Stomach (tissue), 9 donors: ENCODE measurements around the gene ITGA5. TPM values are rescaled to one million over a fixed set of nuclear protein-coding genes. Genes with fewer than 3 reads are reported as not detected.

Experiments
- DNase-seq, 2 donors: peaks; one replicate each; pipeline versions ENCODE4 v3.0.0 to v3.0.0-alpha.2; 2013 to 2019
- H3K27ac ChIP-seq, 5 donors: fragments of 200-600 bp in 4 of 5; sonication (generic) in 4 of 5; one replicate each; pipeline ENCODE4 v1.5.1; 2013 to 2019; ENCODE audit warnings: mild to moderate bottlenecking in 1 of 5, moderate library complexity in 1 of 5
- H3K27me3 ChIP-seq, 3 donors: fragments of 200-600 bp; sonication (generic); one replicate each; pipeline ENCODE4 v1.5.1; 2017 to 2019; ENCODE audit warnings: mixed run types in 1 of 3
- H3K36me3 ChIP-seq, 4 donors: fragments of 200-600 bp; sonication (generic); 1 replicate in 3 of 4; 2 replicates in 1 of 4; pipeline ENCODE4 v1.5.1; 2016 to 2019
- H3K4me1 ChIP-seq, 4 donors: fragments of 200-600 bp; sonication (generic); one replicate each; pipeline ENCODE4 v1.5.1; 2016 to 2019
- H3K4me3 ChIP-seq, 4 donors: fragments of 200-600 bp; sonication (generic) in 3 of 4; one replicate each; pipeline ENCODE4 v1.5.1; 2016 to 2019; ENCODE audit warnings: mild to moderate bottlenecking in 1 of 4
- H3K9me3 ChIP-seq, 4 donors: fragments of 200-600 bp; sonication (generic); one replicate each; pipeline ENCODE4 v1.5.1; 2016 to 2019
- CTCF ChIP-seq, 7 experiments: fragments of 450-650 bp in 4 of 7; fragments of 200-600 bp in 3 of 7; sonication (generic) in 3 of 7; IDR thresholded peaks; one replicate each; pipeline ENCODE4 v1.5.1; 2016 to 2019; ENCODE audit warnings: antibody characterized with exemption in 7 of 7, control low read depth in 2 of 7, mild to moderate bottlenecking in 1 of 7
- EP300 ChIP-seq: sonication (generic); formaldehyde crosslinking; IDR thresholded peaks from one replicate; pipeline ENCODE4 v1.6.1; 2017; ENCODE audit warnings: antibody characterized with exemption
- POLR2A ChIP-seq, 4 donors: fragments of 450-650 bp; IDR thresholded peaks; one replicate each; pipeline ENCODE4 v1.6.1; 2016; ENCODE audit warnings: antibody characterized with exemption in 4 of 4, control low read depth in 2 of 4, mild to moderate bottlenecking in 1 of 4, moderate library complexity in 1 of 4
- POLR2AphosphoS5 ChIP-seq, 3 donors: sonication (generic); formaldehyde crosslinking; IDR thresholded peaks; one replicate each; pipeline ENCODE4 v1.6.1; 2016; ENCODE audit warnings: antibody characterized with exemption in 3 of 3
- WGBS, 5 donors: extraction: QIAGEN DNeasy Blood & Tissue Kit in 3 of 5; methylation state at CpG; one replicate each; pipeline versions ENCODE4 v1.1.5 to v1.1.7; 2013 to 2018; 5-methylcytosine and 5-hydroxymethylcytosine counted together
- intact Hi-C: fragments of 100-400 bp; cut with DNase I; formaldehyde crosslinking; loops from one replicate; pipeline ENCODE4 v1.15.1; 2023; ENCODE audit warnings: low total_unique reads
- polyA plus RNA-seq, 3 donors: library from polyadenylated mRNA; stranded (reverse); fragments of 200-250 nt; gene quantifications; one replicate each; pipeline ENCODE4 v1.2.3, GENCODE V29; 2013
- total RNA-seq, 5 donors: library from RNA; depleted of rRNA; stranded (reverse); fragments of >200 nt; gene quantifications; one replicate each; pipeline versions ENCODE4 v1.1.0 to v1.2.3, GENCODE V29; 2014 to 2016
- donor health status: healthy with polysubstance abuse.
- donor health status: Bipolar disorder and iron deficiency.
- donor health status: healthy.

Gene ITGA5
- total and polyA plus RNA-seq, 8 donors = 29.3 to 182 (median 85.0) TPM

GRCh38 chr12:54443446-54443845 is 24.4 kb upstream of the ITGA5 start:
- no peak overlapping the region for H3K27ac ChIP-seq
- H3K4me3 ChIP-seq = no peak overlapping the region
- H3K27me3 ChIP-seq = peaks cover 0 to 3% (median 0%) of the 10 kb centered on the region in 3 donors
- TF ChIP-seq CTCF (IDR thresholded peaks at IDR 0.05) = no peak
- no peak for TF ChIP-seq EP300
- no peak for TF ChIP-seq POLR2AphosphoS5 (IDR thresholded peaks at IDR 0.05)
- TF ChIP-seq POLR2A (IDR thresholded peaks at IDR 0.05) = no peak
- no peaks in the 10 kb centered on the region for H3K36me3 ChIP-seq
- intact Hi-C loops = no loop called here
- no peak for DNase-seq
- peaks cover 0 to 7% (median 5%) of the 10 kb centered on the region in 4 donors for H3K4me1 ChIP-seq
- WGBS, 5 donors = 85 to 96% (median 90%) methylated on average over 4 of the region's 4 CpGs
- no peaks in the 10 kb centered on the region for H3K9me3 ChIP-seq

DNA sequence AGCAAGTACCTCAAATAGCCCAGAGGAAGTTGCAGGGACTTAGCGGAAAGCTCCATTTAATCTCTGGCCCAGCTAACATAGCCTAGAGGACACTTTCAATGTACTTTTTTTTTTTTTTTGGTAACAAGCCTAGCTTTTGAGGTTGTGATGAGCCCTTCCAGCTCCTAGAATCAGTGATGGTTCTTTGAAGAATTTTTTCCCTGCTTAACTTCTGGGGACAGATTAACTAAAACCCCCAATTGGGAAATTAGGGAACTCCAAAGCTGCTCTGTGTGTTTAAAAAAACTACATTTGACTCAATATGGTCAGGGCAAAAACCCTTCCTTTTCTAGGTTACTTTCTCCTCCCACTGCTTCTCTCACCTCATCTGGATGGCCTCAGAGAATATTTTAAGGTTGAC is 23.9 kb upstream of the ITGA5 start:
- 81 to 88% (median 85%) methylated on average over 1 of the region's 1 CpG for WGBS, 5 donors
- intact Hi-C loops = no loop called here
- H3K4me1 ChIP-seq = peaks cover 0 to 7% (median 5%) of the 10 kb centered on the region in 4 donors
- no peak for DNase-seq
- H3K27ac ChIP-seq = no peak overlapping the region
- H3K27me3 ChIP-seq = peaks cover 0 to 3% (median 0%) of the 10 kb centered on the region in 3 donors
- no peak for TF ChIP-seq POLR2A (IDR thresholded peaks at IDR 0.05)
- no peak for TF ChIP-seq CTCF (IDR thresholded peaks at IDR 0.05)
- TF ChIP-seq EP300 = no peak
- TF ChIP-seq POLR2AphosphoS5 (IDR thresholded peaks at IDR 0.05) = no peak
- H3K9me3 ChIP-seq = no peaks in the 10 kb centered on the region
- H3K36me3 ChIP-seq = no peaks in the 10 kb centered on the region
- H3K4me3 ChIP-seq = no peak overlapping the region

DNA sequence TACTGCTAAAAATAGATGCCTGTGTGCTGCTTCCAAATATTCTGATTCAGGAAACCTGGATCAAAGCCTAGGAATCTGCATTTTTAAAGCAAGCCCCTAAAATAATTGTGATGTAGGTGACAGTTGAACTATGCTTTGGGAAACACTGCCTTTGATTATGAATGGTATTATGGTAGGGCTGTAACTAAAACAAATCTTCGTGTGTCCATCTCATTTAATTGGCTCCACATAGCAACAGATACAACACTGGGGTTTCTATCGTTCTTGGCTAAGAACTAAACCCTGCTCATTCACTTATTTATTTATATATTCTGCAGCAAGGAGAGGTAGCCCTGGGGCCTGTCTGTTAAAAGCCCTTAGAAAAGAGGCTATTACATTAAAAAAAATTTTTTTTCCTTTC is 23.0 kb upstream of the ITGA5 start:
- TF ChIP-seq POLR2AphosphoS5 (IDR thresholded peaks at IDR 0.05) (no peak), EP300 (no peak), CTCF (IDR thresholded peaks at IDR 0.05) (no peak), POLR2A (IDR thresholded peaks at IDR 0.05) (no peak)
- Histone ChIP-seq H3K36me3 (no peaks in the 10 kb centered on the region), H3K9me3 (no peaks in the 10 kb centered on the region), H3K27me3 (peaks cover 0 to 3% (median 0%) of the 10 kb centered on the region in 3 donors), H3K4me1 (peaks cover 0 to 7% (median 5%) of the 10 kb centered on the region in 4 donors), H3K4me3 (no peak overlapping the region), H3K27ac (no peak overlapping the region)
- intact Hi-C loops = no loop called here
- WGBS, 5 donors = 51 to 65% (median 53%) methylated on average over 2 of the region's 2 CpGs
- no peak for DNase-seq

DNA sequence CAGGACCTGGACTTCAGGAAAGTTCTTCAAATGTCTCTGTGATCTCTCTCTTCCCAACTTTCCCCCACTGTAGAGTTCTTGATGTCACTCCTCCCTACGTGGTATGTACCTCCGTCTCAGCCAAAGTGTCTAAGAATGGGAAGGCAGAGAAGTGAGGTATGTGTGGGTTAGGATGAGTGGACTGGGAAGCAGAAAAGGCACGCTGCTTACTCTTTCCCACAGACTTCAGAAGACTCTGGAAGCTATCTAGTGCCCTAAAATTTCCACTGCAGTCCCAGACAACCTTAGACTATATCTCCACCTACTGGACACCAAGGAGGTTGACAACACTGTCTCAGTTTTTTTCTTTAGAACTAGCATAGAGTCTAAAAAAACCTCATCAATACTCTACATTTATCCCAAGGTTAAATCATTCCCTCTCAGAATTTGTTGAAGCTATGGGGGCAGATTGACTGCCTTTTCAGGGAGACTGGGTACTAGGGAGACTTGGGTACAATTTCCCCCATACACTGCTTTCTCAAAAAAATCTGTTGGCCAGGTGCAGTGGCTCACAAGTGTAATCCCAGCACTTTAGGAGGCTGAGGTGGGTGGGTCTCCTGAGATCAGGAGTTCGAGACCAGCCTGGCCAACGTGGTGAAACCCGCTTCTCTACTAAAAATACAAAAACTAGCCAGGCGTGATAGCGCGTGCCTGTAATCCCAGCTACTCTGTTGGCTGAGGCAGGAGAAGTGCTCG is 20.6 kb upstream of the ITGA5 start:
- Histone ChIP-seq H3K4me3 (no peak overlapping the region), H3K4me1 (peaks cover 0 to 7% (median 5%) of the 10 kb centered on the region in 4 donors), H3K27ac (no peak overlapping the region), H3K36me3 (no peaks in the 10 kb centered on the region), H3K27me3 (peaks cover 0 to 3% (median 0%) of the 10 kb centered on the region in 3 donors), H3K9me3 (no peaks in the 10 kb centered on the region)
- peak in 1 of 2 donors; percentile 78 for DNase-seq
- TF ChIP-seq CTCF (IDR thresholded peaks at IDR 0.05) (peak in 5 of 7 experiments; percentile 64 to 79 (median 69)), POLR2AphosphoS5 (IDR thresholded peaks at IDR 0.05) (peak in 1 of 3 donors; percentile 47), EP300 (no peak), POLR2A (IDR thresholded peaks at IDR 0.05) (no peak)
- 42 to 46% (median 44%) methylated on average over 10 of the region's 10 CpGs for WGBS, 5 donors
- intact Hi-C loops = loop anchor here (5.0 kb wide), 1 partner anchor 37 kb away; no protein-coding TSS in a partner anchor
